IPS-18c (cell line): Measurements from ENCODE around the gene TCP11X2.
"Not testable (repeated sequence)": the region's sequence is repeated elsewhere in the genome, so short reads cannot be mapped to it uniquely, and the experiment has no call there.

Experiments used
- H3K4me3 ChIP-seq: 2 replicates; pipeline ENCODE4 v1.7.0; 2013; ENCODE audit warnings: low read depth, mild to moderate bottlenecking, low read length, moderate library complexity; ENCODE audit not compliant: insufficient read depth
- H3K9me3 ChIP-seq: one replicate; pipeline ENCODE4 v1.6.1; 2013; ENCODE audit warnings: mild to moderate bottlenecking, low read length, moderate library complexity; ENCODE audit not compliant: control insufficient read depth, insufficient read depth

Gene TCP11X2

DNA sequence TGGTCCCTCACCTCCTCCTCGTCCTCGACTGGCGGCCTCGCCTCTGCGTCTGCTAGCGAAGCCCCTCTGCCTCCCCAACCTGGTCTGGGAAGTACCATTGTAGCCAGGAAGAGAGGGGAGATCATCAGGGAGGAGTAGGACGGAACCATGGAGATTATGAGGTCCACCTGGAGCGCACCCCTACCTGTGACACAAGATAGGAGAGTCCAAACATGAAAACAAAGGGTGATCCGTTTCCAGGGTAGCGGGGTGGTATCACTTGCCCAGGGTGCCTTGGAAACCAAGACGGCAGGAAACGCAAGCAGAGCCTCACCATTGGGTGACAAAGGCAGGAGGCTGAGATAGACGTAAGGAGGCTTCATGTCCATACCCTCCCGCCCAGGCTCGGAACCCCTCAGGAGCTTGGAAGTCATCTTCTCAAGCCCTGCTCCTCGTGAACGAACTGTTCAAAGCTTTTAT is at the start of gene TCP11X2:
Gene TCP11X2, minus strand, starts transcription at position 51 of the 459 bp plus-strand sequence.
- H3K9me3 ChIP-seq, H3K4me3 ChIP-seq: not testable (repeated sequence)

DNA sequence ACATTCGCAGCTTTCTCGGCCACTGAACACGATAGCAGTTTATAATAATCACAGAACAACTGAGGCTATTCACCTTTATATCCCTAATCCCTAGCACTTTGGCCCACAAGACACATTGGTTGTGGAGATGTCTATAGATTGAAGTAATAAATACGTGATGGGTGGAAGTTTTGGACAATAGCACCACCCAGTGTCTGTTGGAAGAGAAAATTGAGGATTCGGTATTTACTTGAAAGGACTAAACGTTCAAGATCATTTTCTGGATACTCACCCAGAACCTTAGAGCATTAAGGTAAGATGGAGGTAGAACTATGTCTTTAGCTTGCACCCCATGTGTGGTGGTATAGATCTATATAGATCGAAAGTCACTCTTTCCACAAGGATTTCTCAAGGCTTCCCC is 45.7 kb upstream of the TCP11X2 start:
- H3K9me3 ChIP-seq, result no peaks in the 10 kb centered on the region
- no peak overlapping the region for H3K4me3 ChIP-seq

DNA sequence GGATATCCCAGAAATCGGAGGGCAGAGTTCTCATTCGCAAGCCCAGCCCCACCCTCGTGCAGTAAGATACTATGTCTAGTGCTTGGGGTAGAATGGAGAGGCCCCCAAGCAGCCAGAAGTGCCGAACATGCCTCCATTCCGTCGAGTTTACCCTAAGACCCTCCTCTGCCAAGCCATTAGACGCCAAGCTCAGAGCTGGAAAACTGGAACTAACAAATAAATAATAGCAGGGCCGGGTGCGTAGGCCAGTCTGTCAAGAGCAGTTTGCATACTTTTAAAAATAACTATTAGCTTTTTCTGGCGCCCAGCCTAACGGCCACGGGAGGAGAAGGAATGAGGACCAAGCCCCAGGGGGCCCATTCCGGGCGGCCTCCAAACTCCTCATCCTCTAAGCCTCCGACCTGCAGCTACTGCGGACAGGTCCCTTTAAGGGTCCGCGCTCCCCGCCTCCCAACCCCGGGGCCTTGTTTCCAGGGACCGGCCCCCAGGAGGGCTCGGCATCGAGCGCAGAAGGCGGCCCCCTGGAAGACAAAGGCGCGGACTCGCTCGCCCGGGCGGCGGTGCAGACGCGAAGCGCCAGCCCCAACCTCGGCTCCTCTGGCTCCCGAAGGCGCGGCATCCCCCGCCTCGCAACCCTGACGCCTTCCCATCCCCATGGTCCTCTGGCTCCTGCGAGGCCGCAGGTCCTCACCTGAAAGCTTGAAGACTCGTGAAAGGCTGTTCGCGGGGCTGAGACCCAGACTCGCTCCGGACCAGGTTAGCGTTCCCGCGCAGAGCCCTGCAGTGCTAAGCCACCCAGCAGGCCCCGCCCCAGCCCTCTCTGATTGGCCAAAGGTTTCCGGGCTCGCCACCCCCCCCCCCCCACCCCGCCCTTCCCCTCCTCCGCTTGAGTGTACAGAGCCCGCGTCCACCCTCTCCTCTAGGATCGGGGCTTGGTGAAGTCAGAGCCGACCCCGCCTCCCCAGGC is 44.6 kb upstream of the TCP11X2 start, which contains the start of gene TMSB15A:
Gene TMSB15A, minus strand, starts transcription at position 765 of the 967 bp plus-strand sequence.
- H3K9me3 ChIP-seq, result no peaks in the 10 kb centered on the region
- peak within 1 kb of the TSS; percentile 55 for H3K4me3 ChIP-seq

DNA sequence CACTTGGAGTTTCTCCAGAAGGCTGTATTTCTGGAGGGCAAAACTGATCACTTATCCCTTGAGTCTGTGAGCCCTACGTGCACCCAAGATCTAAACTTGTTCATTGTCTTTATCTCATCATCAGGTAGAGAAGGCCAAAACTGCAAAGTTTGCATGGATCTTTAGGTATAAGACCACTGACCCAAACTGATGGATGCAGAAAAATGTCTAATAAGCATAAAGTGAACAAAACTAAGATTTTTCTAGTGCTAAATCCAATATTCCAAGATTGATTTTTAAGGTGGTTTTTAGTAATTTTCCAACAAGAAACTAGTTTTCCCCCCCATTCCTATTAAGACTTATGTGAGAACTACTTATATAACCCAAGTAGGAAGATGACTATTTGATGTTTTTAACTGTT is 42.9 kb upstream of the TCP11X2 start:
- H3K4me3 ChIP-seq, result no peak overlapping the region
- H3K9me3 ChIP-seq, result no peaks in the 10 kb centered on the region

DNA sequence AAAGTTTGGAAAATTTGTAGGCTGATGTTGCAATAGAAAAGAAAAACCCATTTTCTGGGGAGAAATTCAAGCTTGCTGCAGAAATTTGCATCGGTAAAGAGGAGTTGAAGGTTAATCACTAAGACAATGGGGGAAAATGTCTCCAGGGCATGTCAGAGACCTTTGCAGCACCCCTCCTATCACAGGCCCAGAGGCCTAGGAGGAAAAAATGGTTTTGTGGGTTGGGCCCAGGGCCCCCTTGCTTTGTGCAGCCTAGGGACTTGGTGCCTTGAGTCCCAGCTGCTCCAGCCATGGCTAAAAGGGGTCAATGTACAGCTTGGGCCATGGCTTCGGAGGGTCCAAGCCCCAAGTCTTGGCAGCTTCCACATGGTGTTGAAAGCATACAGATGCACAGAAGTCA is 27.1 kb upstream of the TCP11X2 start:
- H3K9me3 ChIP-seq, result peaks cover 13% of the 10 kb centered on the region

DNA sequence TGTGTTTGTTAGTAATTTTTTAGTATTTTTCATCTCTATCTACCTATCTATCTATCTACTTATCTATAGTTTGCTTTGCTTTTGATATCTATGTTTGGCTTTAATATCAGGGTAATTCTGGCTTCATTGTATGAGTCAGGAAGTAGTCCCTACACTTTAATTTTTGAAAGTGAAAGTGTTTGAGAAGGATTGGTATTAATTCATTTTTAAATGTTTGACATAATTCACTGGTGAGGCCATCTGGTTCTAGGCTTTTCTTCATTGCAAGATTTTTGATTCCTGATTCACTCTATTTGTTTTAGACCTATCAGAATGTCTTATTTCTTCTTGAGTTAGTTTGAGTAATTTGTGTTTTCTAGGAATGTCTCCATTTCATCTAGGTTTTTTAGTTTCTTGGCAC is 20.2 kb upstream of the TCP11X2 start:
- no peak overlapping the region for H3K4me3 ChIP-seq
- no peaks in the 10 kb centered on the region for H3K9me3 ChIP-seq

More for the DNA sequence above, 27.1 kb upstream of the TCP11X2 start:
- H3K4me3 ChIP-seq, result no peak overlapping the region

DNA sequence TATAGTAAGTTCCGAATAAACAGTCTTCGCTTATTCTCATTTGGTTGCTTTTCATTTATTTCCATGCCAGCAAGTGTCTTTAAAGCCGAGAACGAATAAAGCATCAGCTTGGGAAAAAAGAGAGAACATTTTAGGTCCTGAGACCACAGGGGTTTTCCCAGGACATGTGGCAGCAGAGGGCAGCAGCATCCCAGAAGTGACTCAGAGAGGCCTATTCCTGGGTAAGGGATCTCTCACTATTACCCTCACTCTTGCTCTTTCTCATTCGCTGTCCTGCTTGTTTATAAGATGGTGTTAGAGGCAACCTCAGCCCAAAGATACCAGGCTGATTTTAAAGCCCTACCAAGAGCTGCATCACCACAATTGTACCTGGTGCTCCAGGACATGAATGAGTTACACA is 7.2 kb upstream of the TCP11X2 start:
- not testable (repeated sequence) for H3K9me3 ChIP-seq, H3K4me3 ChIP-seq

DNA sequence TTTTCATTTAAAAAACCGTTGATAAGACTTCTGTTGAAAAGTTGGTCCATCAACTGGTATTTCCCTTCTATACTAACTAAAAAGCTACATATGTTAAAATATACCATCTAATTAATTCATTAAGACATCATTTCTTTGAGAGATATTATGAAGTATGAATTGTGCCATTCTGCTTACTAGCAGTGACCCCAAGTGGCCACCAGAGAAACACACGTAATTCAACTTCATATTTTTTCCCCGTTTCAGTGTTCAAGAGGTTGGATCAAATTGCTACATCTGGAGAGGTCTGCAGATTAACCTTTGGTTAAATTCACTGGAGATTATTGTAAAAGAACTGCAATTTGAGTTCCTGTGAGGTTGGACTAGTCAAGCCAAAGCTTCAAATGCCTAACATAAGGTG is 1.4 kb downstream of the TCP11X2 start:
- not testable (repeated sequence) for H3K9me3 ChIP-seq, H3K4me3 ChIP-seq

DNA sequence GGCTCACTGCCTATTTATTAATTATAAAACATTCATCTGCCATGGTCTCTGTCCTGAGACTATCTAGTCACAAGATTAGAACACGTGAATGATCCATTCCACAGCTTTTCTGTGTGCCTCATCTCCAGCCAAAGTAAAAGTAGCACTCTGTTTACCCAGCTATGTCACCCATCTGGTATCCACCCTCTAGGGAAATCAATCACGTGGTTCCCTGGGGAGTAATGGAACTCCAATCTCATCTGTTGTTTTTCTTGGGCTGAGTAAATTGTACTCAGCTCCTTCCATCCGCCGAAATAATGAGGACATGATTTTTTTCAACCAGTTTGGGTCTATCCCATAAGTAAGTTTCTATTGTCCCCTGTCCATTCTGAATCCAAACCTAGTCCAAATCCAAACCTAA is 13.0 kb downstream of the TCP11X2 start:
- not testable (repeated sequence) for H3K9me3 ChIP-seq, H3K4me3 ChIP-seq

DNA sequence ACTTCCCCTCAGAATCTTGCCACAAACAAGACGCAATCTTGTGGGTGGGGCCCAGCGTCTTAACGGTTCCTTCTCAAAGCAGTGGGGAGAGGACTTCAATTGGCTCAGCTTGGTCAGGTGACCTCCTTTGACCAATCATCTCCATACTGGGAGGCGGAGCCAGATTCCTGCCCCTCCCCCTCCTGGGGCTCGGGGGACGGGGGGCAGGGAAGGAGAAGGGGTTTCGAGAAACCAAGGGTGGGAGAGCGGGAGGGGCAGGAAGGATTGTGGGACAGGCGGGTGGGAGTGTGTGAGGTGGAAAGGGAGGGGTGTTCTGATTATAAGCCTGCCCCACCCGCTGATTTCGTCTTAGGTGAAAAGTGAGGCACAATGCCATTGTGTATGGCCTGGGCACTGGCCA is 31.7 kb downstream of the TCP11X2 start, which contains the start of gene NXF2B:
Gene NXF2B, minus strand, starts transcription at position 101 of the 400 bp plus-strand sequence. CDS start 59,972 bp downstream, outside the sequence.
- not testable (repeated sequence) for H3K4me3 ChIP-seq, H3K9me3 ChIP-seq

DNA sequence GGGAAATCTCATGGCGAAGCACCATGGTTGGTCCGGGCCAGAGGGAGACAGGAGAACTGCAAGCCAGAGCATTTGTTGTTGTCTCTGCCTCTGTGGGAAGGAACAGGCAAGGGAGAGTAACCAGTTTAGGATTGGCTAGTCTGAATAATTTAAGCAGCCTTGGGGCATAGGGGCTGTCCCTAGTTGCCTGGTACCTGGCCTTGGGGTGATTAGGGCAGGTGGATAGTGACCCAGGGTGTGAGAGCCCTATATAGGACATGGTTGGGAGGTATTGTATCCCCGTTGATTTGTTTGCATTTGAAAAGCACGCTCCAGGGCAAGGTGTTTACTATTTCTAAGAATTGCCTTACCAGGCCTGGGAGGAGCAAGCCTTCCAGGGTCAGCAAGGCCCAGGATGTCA is 57.1 kb downstream of the TCP11X2 start:
- not testable (repeated sequence) for H3K9me3 ChIP-seq, H3K4me3 ChIP-seq
